IMR-90 (cell line): ENCODE results near the gene KDM8. TPM values are rescaled to one million over a fixed set of nuclear protein-coding genes. Genes with fewer than 3 reads are reported as not detected.

Experiments used
- ATAC-seq: fragments of 200-7000 bp; cut with Tn5 transposase; 2 replicates; pipeline ENCODE4 v1.9.1; 2020; ENCODE audit warnings: low read depth, mild to moderate bottlenecking, moderate library complexity
- BruUV-seq: library from RNA; stranded (reverse); fragments of 400-500 nt; replicated peaks from 2 replicates; lab custom pipeline; 2021; lab: Mats Ljungman, UMichigan
- CTCF ChIA-PET: fragments of 300-600 bp; formaldehyde crosslinking; extraction: SDS; loops from one replicate; lab custom pipeline; 2021; ENCODE audit warnings: antibody characterized with exemption; lab: Yijun Ruan, JAX
- POLR2A ChIA-PET: fragments of 300-600 bp; sonication (Branson Sonifier 250); formaldehyde crosslinking; loops from one replicate; lab custom pipeline; 2022; ENCODE audit warnings: antibody characterized with exemption; ENCODE audit not compliant: unreplicated experiment; lab: Charles Lee
- DNase-seq: peaks from one replicate; pipeline ENCODE4 v3.0.0; 2013
- H2AFZ ChIP-seq: replicated peaks from 2 replicates; pipeline ENCODE3; 2013; ENCODE audit warnings: low read length, mild to moderate bottlenecking; ENCODE audit not compliant: poor library complexity
- H2AK5ac ChIP-seq: 2 replicates; pipeline ENCODE4 v1.6.1; 2013; ENCODE audit warnings: low read depth, low read length, inconsistent platforms
- H2AK9ac ChIP-seq: replicated peaks from 2 replicates; pipeline ENCODE3; 2013; ENCODE audit warnings: mild to moderate bottlenecking, low read depth, low read length, moderate library complexity; ENCODE audit not compliant: poor library complexity
- H2BK120ac ChIP-seq: 2 replicates; pipeline ENCODE4 v1.6.1; 2013; ENCODE audit warnings: low read depth, low read length, inconsistent platforms
- H2BK15ac ChIP-seq: 3 replicates; pipeline ENCODE4 v1.6.1; 2013; ENCODE audit warnings: low read depth, low read length, inconsistent platforms
- H2BK20ac ChIP-seq: 2 replicates; pipeline ENCODE4 v1.6.1; 2013; ENCODE audit warnings: low read depth, mild to moderate bottlenecking, inconsistent platforms, low read length, moderate library complexity
- H2BK5ac ChIP-seq: 2 replicates; pipeline ENCODE4 v1.6.1; 2013; ENCODE audit warnings: mild to moderate bottlenecking, low read depth, low read length, inconsistent platforms; ENCODE audit not compliant: poor library complexity, severe bottlenecking
- H3K14ac ChIP-seq: replicated peaks from 2 replicates; pipeline ENCODE4 v1.6.1; 2013; ENCODE audit warnings: low read depth, low read length, inconsistent platforms
- H3K18ac ChIP-seq: 2 replicates; pipeline ENCODE4 v1.6.1; 2013; ENCODE audit warnings: low read depth, low read length, control low read depth
- H3K23ac ChIP-seq: 2 replicates; pipeline ENCODE4 v1.6.1; 2013; ENCODE audit warnings: low read depth, low read length, inconsistent platforms
- H3K27ac ChIP-seq: 2 replicates; pipeline ENCODE4 v1.5.1; 2013; ENCODE audit warnings: mild to moderate bottlenecking, control low read depth, low read length; ENCODE audit not compliant: insufficient read depth
- H3K27me3 ChIP-seq: 2 replicates; pipeline ENCODE4 v1.6.1; 2013; ENCODE audit warnings: low read length; ENCODE audit not compliant: control insufficient read depth, insufficient read depth
- H3K36me3 ChIP-seq: 2 replicates; pipeline ENCODE4 v1.6.1; 2013; ENCODE audit warnings: low read length, mixed read lengths; ENCODE audit not compliant: control insufficient read depth, insufficient read depth
- H3K4ac ChIP-seq: 2 replicates; pipeline ENCODE4 v1.6.1; 2013; ENCODE audit warnings: low read depth, low read length, inconsistent platforms
- H3K4me1 ChIP-seq: 2 replicates; pipeline ENCODE4 v1.6.1; 2013; ENCODE audit warnings: low read length, mixed read lengths; ENCODE audit not compliant: control insufficient read depth, insufficient read depth
- H3K4me2 ChIP-seq: 2 replicates; pipeline ENCODE4 v1.6.1; 2013; ENCODE audit warnings: low read depth, mild to moderate bottlenecking, control low read depth, low read length, moderate library complexity
- H3K4me3 ChIP-seq: 2 replicates; pipeline ENCODE4 v1.5.1; 2013; ENCODE audit warnings: low read depth, mild to moderate bottlenecking, control low read depth, low read length, moderate library complexity; ENCODE audit not compliant: insufficient read depth
- H3K56ac ChIP-seq: 2 replicates; pipeline ENCODE4 v1.6.1; 2013; ENCODE audit warnings: low read length, inconsistent platforms; ENCODE audit not compliant: insufficient read depth; ENCODE audit errors: extremely low read depth
- H3K79me1 ChIP-seq, 2 experiments: 2 replicates each; pipeline ENCODE4 v1.6.1; 2013; ENCODE audit warnings: low read length in 2 of 2, inconsistent platforms in 1 of 2, low read depth in 1 of 2
- H3K9ac ChIP-seq: 2 replicates; pipeline ENCODE4 v1.6.1; 2013; ENCODE audit warnings: low read depth, low read length, control low read depth
- H3K9me1 ChIP-seq: 2 replicates; pipeline ENCODE4 v1.6.1; 2013; ENCODE audit warnings: low read length, inconsistent platforms; ENCODE audit not compliant: insufficient read depth
- H3K9me3 ChIP-seq: 2 replicates; pipeline ENCODE4 v1.6.1; 2013; ENCODE audit warnings: low read length; ENCODE audit not compliant: control insufficient read depth, insufficient read depth
- H4K20me1 ChIP-seq: 2 replicates; pipeline ENCODE4 v1.6.1; 2013; ENCODE audit warnings: low read length, inconsistent platforms; ENCODE audit not compliant: insufficient read depth
- H4K5ac ChIP-seq: 2 replicates; pipeline ENCODE4 v1.6.1; 2013; ENCODE audit warnings: mild to moderate bottlenecking, low read depth, low read length, control low read depth
- H4K8ac ChIP-seq, 2 experiments: 2 replicates each; pipeline ENCODE4 v1.6.1; 2013; ENCODE audit warnings: low read depth in 2 of 2, low read length in 2 of 2, control low read depth in 1 of 2, inconsistent platforms in 1 of 2
- H4K91ac ChIP-seq: 2 replicates; pipeline ENCODE4 v1.6.1; 2013; ENCODE audit warnings: low read depth, low read length, inconsistent platforms; ENCODE audit not compliant: insufficient read depth
- BHLHE40 ChIP-seq: fragments of 150-350 bp; IDR thresholded peaks from 2 replicates; pipeline ENCODE4 v1.6.1; 2016; ENCODE audit warnings: mild to moderate bottlenecking, low read depth, low read length
- CEBPB ChIP-seq: IDR thresholded peaks from 2 replicates; pipeline ENCODE4 v1.6.1; 2012; ENCODE audit warnings: low read depth, low read length, improper control_type of control experiment
- ELK1 ChIP-seq: fragments of 150-350 bp; IDR thresholded peaks from 2 replicates; pipeline ENCODE4 v1.6.1; 2016; ENCODE audit warnings: low read depth, mild to moderate bottlenecking, low read length, moderate library complexity, borderline replicate concordance
- MXI1 ChIP-seq: IDR thresholded peaks from 2 replicates; pipeline ENCODE4 v1.6.1; 2012; ENCODE audit warnings: low read depth, mild to moderate bottlenecking, low read length, moderate library complexity, borderline replicate concordance
- RAD21 ChIP-seq: IDR thresholded peaks from 2 replicates; pipeline ENCODE4 v1.6.1; 2012; ENCODE audit warnings: low read length, improper control_type of control experiment
- RFX5 ChIP-seq: IDR thresholded peaks from 2 replicates; pipeline ENCODE4 v1.8.0; 2012; ENCODE audit warnings: low read depth, mild to moderate bottlenecking, low read length, moderate library complexity
- WGBS, 2 experiments: methylation state at CpG; one replicate each; pipeline versions ENCODE4 v1.1.5 to v1.1.7; 2013; ENCODE audit warnings: missing lambda C conversion rate in 2 of 2; ENCODE audit not compliant: insufficient read length in 1 of 2; ENCODE audit errors: extremely low coverage in 2 of 2; 5-methylcytosine and 5-hydroxymethylcytosine counted together
- dilution Hi-C: fragments of 300-500 bp; cut with HindIII; formaldehyde crosslinking; loops from one replicate; pipeline ENCODE4 v1.14.3; 2018; ENCODE audit warnings: low sequenced_read_pairs; ENCODE audit not compliant: unreplicated experiment
- in situ Hi-C: fragments of 300-500 bp; cut with MboI; formaldehyde crosslinking; loops from 3 replicates; pipeline ENCODE4 v1.14.3; 2019; ENCODE audit warnings: low sequenced_read_pairs, inconsistent platforms, mixed read lengths
- intact Hi-C: fragments of 100-400 bp; cut with micrococcal nuclease; formaldehyde crosslinking; loops from 2 replicates; pipeline ENCODE4 v1.10.0; 2022
- polyA plus RNA-seq, 3 experiments: library from polyadenylated mRNA; depleted of rRNA; stranded (reverse); fragments of >200 nt; gene quantifications; 2 replicates each; pipeline ENCODE4 v1.2.3, GENCODE V29; 2012; ENCODE audit warnings: low replicate concordance in 1 of 3
- total RNA-seq: library from RNA; depleted of rRNA; stranded (reverse); fragments of >200 nt; gene quantifications from 2 replicates; pipeline ENCODE4 v1.2.3, GENCODE V29; 2012
- TF ChIP-seq, protein P1 (sequence below): fragments of 150-350 bp; IDR thresholded peaks from 2 replicates; pipeline ENCODE4 v1.6.1; 2017; ENCODE audit warnings: mild to moderate bottlenecking, antibody characterized with exemption, low read length, low read depth

The KDM8 gene
- total and polyA plus RNA-seq, 2 of the 4 experiments (the other 2 are of a cell fraction), result 3.2 to 3.8 TPM

- dilution Hi-C loops (no loop called here), in situ Hi-C loops (no loop called here), intact Hi-C loops (no loop called here)
- peaks cover 11% of the 10 kb centered on the region for H3K4me1 ChIP-seq
- no peak overlapping the region for H3K4ac ChIP-seq
- BruUV-seq, result no TSS peak
- no peak overlapping the region for H3K4me3 ChIP-seq
- no peak overlapping the region for H2BK120ac ChIP-seq
- H3K4me2 ChIP-seq, result no peak overlapping the region
- no peak overlapping the region for H2BK20ac ChIP-seq
- no peaks in the 10 kb centered on the region for H3K9me1 ChIP-seq
- H2AK9ac ChIP-seq, result no peak overlapping the region
- no peak overlapping the region for H3K9ac ChIP-seq
- H4K8ac ChIP-seq, result no peak overlapping the region
- H3K79me1 ChIP-seq, result peaks cover 0 to 8% of the 10 kb centered on the region in 2 experiments; a peak in 1 of 4 replicates
- H3K27me3 ChIP-seq, result no peaks in the 10 kb centered on the region
- no peak overlapping the region for H3K27ac ChIP-seq
- H2AK5ac ChIP-seq, result no peak overlapping the region
- DNase-seq (peak; percentile 53), ATAC-seq (no peak)
- no peaks in the 10 kb centered on the region for H4K20me1 ChIP-seq
- H3K14ac ChIP-seq, result 0 out of 2 replicates have a peak overlapping the region, but pooled peaks have one; percentile 4
- no peaks in the 10 kb centered on the region for H3K36me3 ChIP-seq
- H3K9me3 ChIP-seq, result 0 out of 2 replicates have a peak, but pooled peaks cover 3% of the 10 kb centered on the region
- H4K91ac ChIP-seq, result no peak overlapping the region
- H3K56ac ChIP-seq, result no peak overlapping the region
- TF ChIP-seq MXI1 (no peak), RFX5 (no peak), ELK1 (no peak), CEBPB (no peak), BHLHE40 (no peak), RAD21 (no peak)
- TF ChIP-seq, protein P1, sequence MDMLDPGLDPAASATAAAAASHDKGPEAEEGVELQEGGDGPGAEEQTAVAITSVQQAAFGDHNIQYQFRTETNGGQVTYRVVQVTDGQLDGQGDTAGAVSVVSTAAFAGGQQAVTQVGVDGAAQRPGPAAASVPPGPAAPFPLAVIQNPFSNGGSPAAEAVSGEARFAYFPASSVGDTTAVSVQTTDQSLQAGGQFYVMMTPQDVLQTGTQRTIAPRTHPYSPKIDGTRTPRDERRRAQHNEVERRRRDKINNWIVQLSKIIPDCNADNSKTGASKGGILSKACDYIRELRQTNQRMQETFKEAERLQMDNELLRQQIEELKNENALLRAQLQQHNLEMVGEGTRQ, result no peak
- H4K5ac ChIP-seq, result no peak overlapping the region
- ChIA-PET POLR2A (no interaction called here), CTCF (no interaction called here)
- no CpG with 5 or more reads among the region's 6 CpGs for WGBS, 2 experiments
- no peak overlapping the region for H2BK15ac ChIP-seq
- no peak overlapping the region for H3K23ac ChIP-seq
- no peak overlapping the region for H2BK5ac ChIP-seq
- H2AFZ ChIP-seq, result no peak overlapping the region
- H3K18ac ChIP-seq, result no peak overlapping the region
Observed at GRCh38 chr16:27174798-27175197, 28.5 kb upstream of the KDM8 start.
